Endothelial cell (in vitro differentiated cells): ENCODE results near the gene PRRC2B. TPM values are rescaled to one million over a fixed set of nuclear protein-coding genes. Genes with fewer than 3 reads are reported as not detected.

Experiments used
- DNase-seq: peaks from one replicate; pipeline ENCODE4 v3.0.0; 2021; ENCODE audit warnings: low spot score
- H3K27ac Mint-ChIP-seq: one replicate; pipeline ENCODE4 v1.8.0; 2021; ENCODE audit warnings: mixed read lengths, inconsistent platforms; ENCODE audit not compliant: unreplicated experiment
- H3K27me3 Mint-ChIP-seq: one replicate; pipeline ENCODE4 v1.8.0; 2021; ENCODE audit warnings: mild to moderate bottlenecking, moderate library complexity, mixed read lengths, inconsistent platforms; ENCODE audit not compliant: unreplicated experiment
- H3K36me3 Mint-ChIP-seq: one replicate; pipeline ENCODE4 v1.8.0; 2021; ENCODE audit warnings: mild to moderate bottlenecking, low read depth, mixed read lengths, inconsistent platforms; ENCODE audit not compliant: unreplicated experiment
- H3K4me1 Mint-ChIP-seq: one replicate; pipeline ENCODE4 v1.8.0; 2021; ENCODE audit warnings: mild to moderate bottlenecking, mixed read lengths, inconsistent platforms; ENCODE audit not compliant: unreplicated experiment
- H3K4me3 Mint-ChIP-seq: one replicate; pipeline ENCODE4 v1.8.0; 2021; ENCODE audit warnings: mild to moderate bottlenecking, mixed read lengths, inconsistent platforms; ENCODE audit not compliant: unreplicated experiment
- H3K9me3 Mint-ChIP-seq: one replicate; pipeline ENCODE4 v1.8.0; 2021; ENCODE audit warnings: mixed read lengths, inconsistent platforms; ENCODE audit not compliant: unreplicated experiment
- total RNA-seq: library from RNA; stranded (reverse); fragmentation: NEBNext Ultra II Directional; extraction: Animal tissue kit (Norgen Biotek cat#: 25700); gene quantifications from one replicate; pipeline ENCODE4 v1.2.1, GENCODE V29; 2021; ENCODE audit not compliant: unreplicated experiment
- TF ChIP-seq, protein P1 (sequence below): fragments of 200-600 bp; sonication (generic); IDR thresholded peaks from one replicate; pipeline ENCODE4 v1.5.0; 2021; ENCODE audit warnings: antibody characterized with exemption; ENCODE audit not compliant: unreplicated experiment

The PRRC2B gene
- total RNA-seq, 1 donor from 2014 or later = 350 TPM

DNA sequence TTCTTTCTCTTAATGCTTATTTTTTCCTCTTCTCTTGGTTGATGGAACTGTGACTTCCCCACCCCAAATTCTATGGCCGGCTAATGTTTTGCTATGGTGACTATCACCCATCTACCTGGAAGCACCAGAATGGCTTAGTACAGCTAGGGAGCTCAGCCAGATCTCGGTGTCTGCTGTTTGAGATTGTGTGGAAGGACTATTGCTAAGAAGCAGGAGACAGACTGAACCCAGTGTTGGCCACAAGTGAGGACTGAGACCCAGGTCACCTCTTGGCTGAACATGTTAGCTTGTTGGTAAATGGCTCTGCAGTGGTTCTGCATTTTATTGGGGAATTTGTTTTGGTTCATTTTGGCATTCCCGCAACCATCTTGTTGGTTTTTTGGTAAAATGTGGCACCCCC is 2.7 kb downstream of the PRRC2B start:
- TF ChIP-seq, protein P1, sequence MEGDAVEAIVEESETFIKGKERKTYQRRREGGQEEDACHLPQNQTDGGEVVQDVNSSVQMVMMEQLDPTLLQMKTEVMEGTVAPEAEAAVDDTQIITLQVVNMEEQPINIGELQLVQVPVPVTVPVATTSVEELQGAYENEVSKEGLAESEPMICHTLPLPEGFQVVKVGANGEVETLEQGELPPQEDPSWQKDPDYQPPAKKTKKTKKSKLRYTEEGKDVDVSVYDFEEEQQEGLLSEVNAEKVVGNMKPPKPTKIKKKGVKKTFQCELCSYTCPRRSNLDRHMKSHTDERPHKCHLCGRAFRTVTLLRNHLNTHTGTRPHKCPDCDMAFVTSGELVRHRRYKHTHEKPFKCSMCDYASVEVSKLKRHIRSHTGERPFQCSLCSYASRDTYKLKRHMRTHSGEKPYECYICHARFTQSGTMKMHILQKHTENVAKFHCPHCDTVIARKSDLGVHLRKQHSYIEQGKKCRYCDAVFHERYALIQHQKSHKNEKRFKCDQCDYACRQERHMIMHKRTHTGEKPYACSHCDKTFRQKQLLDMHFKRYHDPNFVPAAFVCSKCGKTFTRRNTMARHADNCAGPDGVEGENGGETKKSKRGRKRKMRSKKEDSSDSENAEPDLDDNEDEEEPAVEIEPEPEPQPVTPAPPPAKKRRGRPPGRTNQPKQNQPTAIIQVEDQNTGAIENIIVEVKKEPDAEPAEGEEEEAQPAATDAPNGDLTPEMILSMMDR = no peak
- H3K27ac Mint-ChIP-seq = peak overlapping the region; percentile 93
- H3K4me3 Mint-ChIP-seq = peak overlapping the region; percentile 99
- peaks cover 46% of the 10 kb centered on the region for H3K4me1 Mint-ChIP-seq
- H3K27me3 Mint-ChIP-seq = peaks cover 13% of the 10 kb centered on the region
- H3K36me3 Mint-ChIP-seq = peaks cover 8% of the 10 kb centered on the region
- DNase-seq = no peak
- no peaks in the 10 kb centered on the region for H3K9me3 Mint-ChIP-seq

DNA sequence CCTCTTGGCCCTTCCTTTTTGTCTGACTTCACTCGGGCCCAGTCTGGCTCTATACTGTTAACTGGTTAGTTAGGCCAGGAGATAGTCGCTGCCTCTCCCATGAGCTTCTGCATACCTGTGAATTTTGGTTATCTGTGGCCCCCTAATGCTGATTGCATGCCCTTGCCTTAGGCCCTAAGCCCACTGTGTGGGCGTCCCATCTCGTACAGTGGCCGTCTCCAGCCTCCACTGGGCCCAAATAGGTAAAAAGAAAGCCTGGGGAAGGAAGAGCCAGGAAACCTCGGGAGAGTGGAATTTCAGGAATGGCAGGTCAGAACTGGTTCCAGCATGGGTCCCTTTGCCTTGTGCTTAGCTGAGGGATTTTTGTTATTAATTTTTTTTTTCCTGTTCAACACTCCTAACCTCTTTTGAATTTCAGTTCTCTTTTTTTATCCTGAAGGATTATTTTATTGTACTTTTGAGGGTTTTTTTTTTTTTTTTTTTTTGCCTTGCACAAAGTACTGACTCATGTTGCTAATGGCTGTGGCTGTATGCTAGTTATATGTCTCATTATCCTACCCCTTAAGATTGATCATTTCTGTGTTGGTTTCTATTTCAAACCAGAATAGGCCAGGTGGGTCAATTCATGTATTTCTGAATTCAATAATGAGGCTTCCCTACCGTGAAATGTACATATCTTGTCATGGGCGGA is 3.4 kb downstream of the PRRC2B start:
- TF ChIP-seq, protein P1 = no peak
- Mint-ChIP-seq H3K36me3 (peaks cover 8% of the 10 kb centered on the region), H3K9me3 (no peaks in the 10 kb centered on the region), H3K27me3 (peaks cover 13% of the 10 kb centered on the region), H3K27ac (peak overlapping the region; percentile 93), H3K4me3 (peak overlapping the region; percentile 99), H3K4me1 (peaks cover 49% of the 10 kb centered on the region)
- no peak for DNase-seq

DNA sequence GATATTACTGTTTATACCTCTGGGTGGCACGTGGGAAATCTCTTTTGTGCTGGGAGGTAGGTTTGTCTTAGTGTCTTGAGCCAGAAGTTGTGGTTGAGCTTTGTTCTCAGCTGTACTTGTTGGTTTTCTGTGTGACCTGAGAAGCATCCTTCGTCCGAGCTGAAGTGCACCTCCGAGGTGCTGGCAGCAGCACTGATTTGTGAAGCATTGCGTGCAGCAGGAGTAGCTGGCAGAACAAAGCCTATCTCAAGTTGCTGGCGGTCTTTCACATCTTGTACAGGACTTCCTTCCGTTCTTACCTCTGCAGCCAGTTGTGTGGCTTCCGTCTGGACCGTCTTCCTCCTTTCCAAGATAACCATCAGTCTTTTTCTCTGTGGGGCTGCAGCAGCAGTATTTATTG is 4.3 kb downstream of the PRRC2B start:
- peaks cover 13% of the 10 kb centered on the region for H3K27me3 Mint-ChIP-seq
- TF ChIP-seq, protein P1 = no peak
- H3K9me3 Mint-ChIP-seq = no peaks in the 10 kb centered on the region
- H3K4me3 Mint-ChIP-seq = peak overlapping the region; percentile 99
- peaks cover 58% of the 10 kb centered on the region for H3K4me1 Mint-ChIP-seq
- peak overlapping the region; percentile 93 for H3K27ac Mint-ChIP-seq
- H3K36me3 Mint-ChIP-seq = peaks cover 8% of the 10 kb centered on the region
- DNase-seq = no peak

DNA sequence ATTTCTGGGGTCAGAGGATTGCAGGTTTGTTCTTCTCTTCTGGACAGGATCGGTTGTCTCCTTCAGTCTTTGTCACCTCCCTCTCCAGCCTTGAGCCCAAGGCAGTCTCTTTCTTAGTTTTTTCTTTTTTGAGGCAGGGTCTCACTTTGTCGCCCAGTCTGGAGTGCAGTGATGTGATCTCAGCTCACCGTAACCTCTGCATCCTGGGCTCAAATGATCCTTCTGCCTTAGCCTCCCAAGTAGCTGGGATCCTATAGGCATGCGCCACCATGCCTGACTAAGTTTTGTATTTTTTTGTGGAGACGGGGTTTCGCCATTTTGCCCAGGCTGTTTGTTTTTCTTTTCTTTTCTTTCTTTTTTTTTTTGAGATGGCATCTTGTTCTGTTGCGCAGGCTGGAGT is 6.1 kb downstream of the PRRC2B start:
- Mint-ChIP-seq H3K9me3 (no peaks in the 10 kb centered on the region), H3K27me3 (peaks cover 13% of the 10 kb centered on the region), H3K4me3 (no peak overlapping the region), H3K36me3 (peaks cover 6% of the 10 kb centered on the region), H3K27ac (peak overlapping the region; percentile 44), H3K4me1 (peaks cover 66% of the 10 kb centered on the region)
- TF ChIP-seq, protein P1 = no peak
- no peak for DNase-seq

DNA sequence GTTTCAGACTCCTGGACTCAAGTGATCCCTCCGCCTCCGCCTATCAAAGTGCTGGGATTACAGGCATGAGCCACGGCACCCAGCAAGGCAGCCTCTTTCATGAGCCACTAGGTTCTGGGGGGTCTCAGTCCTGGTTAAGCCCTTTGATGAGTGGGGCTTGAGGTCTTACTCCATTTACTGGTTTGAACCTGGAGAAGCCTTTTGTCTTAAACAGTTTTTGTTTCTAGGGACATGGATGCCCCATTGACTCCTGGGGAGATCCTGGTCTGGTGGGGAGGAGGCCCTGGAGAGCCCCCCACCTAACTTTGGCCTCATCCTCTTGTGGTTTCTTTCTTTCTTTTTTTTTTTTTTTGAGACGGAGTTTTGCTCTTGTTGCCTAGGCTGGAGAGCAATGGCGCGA is 6.7 kb downstream of the PRRC2B start:
- H3K9me3 Mint-ChIP-seq = no peaks in the 10 kb centered on the region
- TF ChIP-seq, protein P1 = no peak
- DNase-seq = no peak
- H3K36me3 Mint-ChIP-seq = no peaks in the 10 kb centered on the region
- H3K27ac Mint-ChIP-seq = no peak overlapping the region
- H3K4me1 Mint-ChIP-seq = peaks cover 68% of the 10 kb centered on the region
- peaks cover 9% of the 10 kb centered on the region for H3K27me3 Mint-ChIP-seq
- H3K4me3 Mint-ChIP-seq = no peak overlapping the region
